Measurements from ENCODE around the gene TEX51.

The TEX51 gene

DNA sequence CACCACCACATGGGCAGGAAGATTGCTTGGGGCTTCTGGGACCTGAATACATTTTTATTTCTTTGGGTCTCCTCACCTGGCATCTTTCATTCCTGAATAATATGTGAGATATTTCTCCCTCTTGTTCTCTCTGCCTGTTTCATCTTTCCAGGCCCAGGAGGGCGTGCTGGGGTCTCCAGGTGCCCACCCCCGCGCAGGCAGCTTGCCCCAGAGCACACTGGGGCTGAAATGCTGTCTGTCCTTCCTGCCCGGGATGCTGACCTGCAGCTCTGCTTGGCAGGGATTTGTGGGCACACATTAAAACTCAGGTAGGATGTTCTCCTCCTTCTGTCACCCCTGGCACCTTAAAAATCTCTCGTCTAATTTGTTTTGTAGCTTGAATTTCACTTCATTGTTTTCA lies 39.7 kb upstream of the TEX51 start:
- no peak overlapping the region for H2AK5ac ChIP-seq (ENCODE audit: low read length)
- H3K79me2 ChIP-seq (ENCODE audit: control insufficient read depth, insufficient read depth, low read length, poor library complexity): no peaks in the 10 kb centered on the region
- H3K79me1 ChIP-seq (ENCODE audit: low read length): no peaks in the 10 kb centered on the region
- H3K4ac ChIP-seq (ENCODE audit: low read depth, low read length): no peak overlapping the region
- H2BK12ac ChIP-seq (ENCODE audit: low read length): no peak overlapping the region
- no peak overlapping the region for H3K4me3 ChIP-seq (ENCODE audit: low read depth, low read length)
- H4K8ac ChIP-seq (ENCODE audit: low read depth, low read length): no peak overlapping the region
- no peaks in the 10 kb centered on the region for H3K4me1 ChIP-seq (ENCODE audit: control insufficient read depth in 1 of 2, insufficient read depth in 2 of 2, low read length in 2 of 2)
- no peaks in the 10 kb centered on the region for H3K36me3 ChIP-seq (ENCODE audit: control insufficient read depth in 1 of 2, insufficient read depth in 2 of 2, low read length in 2 of 2)
- no peak overlapping the region for H3K9ac ChIP-seq (ENCODE audit: low read length)
- H4K91ac ChIP-seq (ENCODE audit: low read depth, low read length): no peak overlapping the region
- no peak for DNase-seq
- no peak overlapping the region for H2BK120ac ChIP-seq (ENCODE audit: insufficient read depth, low read length, poor library complexity)
- no peak overlapping the region for H4K12ac ChIP-seq (ENCODE audit: low read depth, low read length)
- no peak overlapping the region for H3K27ac ChIP-seq (ENCODE audit: low read depth, low read length)
- H2BK5ac ChIP-seq (ENCODE audit: low read depth, low read length, poor library complexity): no peak overlapping the region
- no peak overlapping the region for H3K14ac ChIP-seq (ENCODE audit: low read length)
- no peak overlapping the region for H2AFZ ChIP-seq (ENCODE audit: insufficient read depth, low read length, poor library complexity)
- H3K23ac ChIP-seq (ENCODE audit: low read length): no peak overlapping the region
- no peak overlapping the region for H3K18ac ChIP-seq (ENCODE audit: low read length)
- H3K27me3 ChIP-seq (ENCODE audit: insufficient read depth, low read length): no peaks in the 10 kb centered on the region
- no peaks in the 10 kb centered on the region for H3K9me3 ChIP-seq (ENCODE audit: insufficient read depth, low read depth, low read length)
- H3K4me2 ChIP-seq (ENCODE audit: low read length): no peak overlapping the region
- no CpG with 5 or more reads among the region's 5 CpGs for WGBS (ENCODE audit: extremely low coverage, insufficient coverage, insufficient read length)

DNA sequence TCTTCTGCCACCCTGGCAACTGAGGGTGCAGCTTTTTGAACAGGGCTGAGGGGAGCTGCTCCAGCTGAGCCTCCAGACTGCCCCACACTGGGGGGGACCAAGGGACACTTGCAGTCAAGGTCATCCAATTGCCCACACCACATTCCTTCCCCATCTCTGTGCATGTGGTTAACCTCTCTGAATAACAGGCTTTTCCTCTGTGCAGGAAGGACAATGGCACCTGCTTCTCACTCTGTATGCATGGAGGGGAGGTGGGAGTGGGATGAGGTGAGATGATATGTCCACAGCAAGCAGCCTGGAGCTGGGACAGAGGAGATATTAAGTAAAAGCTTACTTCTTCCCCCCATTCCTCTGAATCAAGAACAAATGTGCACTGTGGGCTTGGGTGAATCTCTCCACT lies 39.1 kb upstream of the TEX51 start:
- H3K18ac ChIP-seq (ENCODE audit: low read length): no peak overlapping the region
- no peak overlapping the region for H3K9ac ChIP-seq (ENCODE audit: low read length)
- H3K27me3 ChIP-seq (ENCODE audit: insufficient read depth, low read length): no peaks in the 10 kb centered on the region
- no peak overlapping the region for H3K4me3 ChIP-seq (ENCODE audit: low read depth, low read length)
- no peak overlapping the region for H2BK120ac ChIP-seq (ENCODE audit: insufficient read depth, low read length, poor library complexity)
- H3K36me3 ChIP-seq (ENCODE audit: control insufficient read depth in 1 of 2, insufficient read depth in 2 of 2, low read length in 2 of 2): no peaks in the 10 kb centered on the region
- no peak overlapping the region for H3K23ac ChIP-seq (ENCODE audit: low read length)
- H4K8ac ChIP-seq (ENCODE audit: low read depth, low read length): no peak overlapping the region
- H2AK5ac ChIP-seq (ENCODE audit: low read length): no peak overlapping the region
- no peaks in the 10 kb centered on the region for H3K79me2 ChIP-seq (ENCODE audit: control insufficient read depth, insufficient read depth, low read length, poor library complexity)
- no peak overlapping the region for H2AFZ ChIP-seq (ENCODE audit: insufficient read depth, low read length, poor library complexity)
- no peak for DNase-seq
- H3K4ac ChIP-seq (ENCODE audit: low read depth, low read length): no peak overlapping the region
- no peak overlapping the region for H4K91ac ChIP-seq (ENCODE audit: low read depth, low read length)
- H3K14ac ChIP-seq (ENCODE audit: low read length): no peak overlapping the region
- no peak overlapping the region for H4K12ac ChIP-seq (ENCODE audit: low read depth, low read length)
- H2BK5ac ChIP-seq (ENCODE audit: low read depth, low read length, poor library complexity): no peak overlapping the region
- H3K4me2 ChIP-seq (ENCODE audit: low read length): no peak overlapping the region
- no peak overlapping the region for H2BK12ac ChIP-seq (ENCODE audit: low read length)
- no peaks in the 10 kb centered on the region for H3K9me3 ChIP-seq (ENCODE audit: insufficient read depth, low read depth, low read length)
- no peaks in the 10 kb centered on the region for H3K4me1 ChIP-seq (ENCODE audit: control insufficient read depth in 1 of 2, insufficient read depth in 2 of 2, low read length in 2 of 2)
- H3K79me1 ChIP-seq (ENCODE audit: low read length): no peaks in the 10 kb centered on the region
- H3K27ac ChIP-seq (ENCODE audit: low read depth, low read length): no peak overlapping the region

DNA sequence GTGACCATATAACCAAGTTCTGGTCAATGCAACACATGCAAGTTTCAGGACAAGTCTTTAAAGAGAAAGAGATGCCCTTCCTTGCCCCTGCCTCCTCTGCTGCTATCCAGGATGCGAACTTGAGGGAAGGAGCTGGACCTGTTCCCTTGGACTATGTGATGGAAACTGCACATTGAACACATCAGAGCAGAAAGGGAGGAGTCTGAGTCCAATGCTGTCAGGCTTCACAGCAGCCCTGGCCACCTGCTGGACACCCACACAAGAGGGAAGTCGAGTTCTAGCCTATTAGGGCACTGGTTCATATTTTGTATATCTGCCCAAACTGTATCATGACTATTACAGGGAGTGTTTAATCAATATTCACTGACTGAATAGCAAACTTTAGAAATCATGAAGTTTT lies 38.3 kb upstream of the TEX51 start:
- no peak overlapping the region for H4K8ac ChIP-seq (ENCODE audit: low read depth, low read length)
- DNase-seq: no peak
- WGBS (ENCODE audit: extremely low coverage, insufficient coverage, insufficient read length): no CpG with 5 or more reads among the region's 2 CpGs

DNA sequence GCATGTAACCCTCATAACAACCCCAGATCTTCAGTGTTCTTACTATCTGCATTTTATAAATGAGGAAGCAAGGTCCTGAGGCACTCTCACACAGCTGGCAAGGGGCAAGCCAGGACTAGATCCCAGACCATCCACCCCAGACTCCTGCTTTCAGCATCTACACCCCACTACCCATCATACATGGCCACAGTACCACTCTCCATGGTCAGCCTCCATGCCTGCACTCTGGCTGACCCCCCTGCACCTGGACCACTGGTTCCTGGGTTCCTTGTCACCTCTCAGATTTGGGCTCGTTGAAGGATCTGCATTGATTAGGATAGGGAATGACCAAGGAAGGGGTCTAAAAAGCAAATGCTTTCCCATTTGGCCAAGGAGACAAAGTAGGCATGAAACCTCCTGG lies 36.0 kb upstream of the TEX51 start:
- H3K4me3 ChIP-seq (ENCODE audit: low read depth, low read length): no peak overlapping the region
- H3K4ac ChIP-seq (ENCODE audit: low read depth, low read length): no peak overlapping the region
- no peak overlapping the region for H3K18ac ChIP-seq (ENCODE audit: low read length)
- no peak overlapping the region for H3K27ac ChIP-seq (ENCODE audit: low read depth, low read length)
- no CpG with 5 or more reads among the region's 1 CpG for WGBS (ENCODE audit: extremely low coverage, insufficient coverage, insufficient read length)
- no peak overlapping the region for H2BK120ac ChIP-seq (ENCODE audit: insufficient read depth, low read length, poor library complexity)
- H3K9ac ChIP-seq (ENCODE audit: low read length): no peak overlapping the region
- H3K4me2 ChIP-seq (ENCODE audit: low read length): no peak overlapping the region
- H3K9me3 ChIP-seq (ENCODE audit: insufficient read depth, low read depth, low read length): no peaks in the 10 kb centered on the region
- no peaks in the 10 kb centered on the region for H3K79me1 ChIP-seq (ENCODE audit: low read length)
- no peak overlapping the region for H4K8ac ChIP-seq (ENCODE audit: low read depth, low read length)
- H2BK5ac ChIP-seq (ENCODE audit: low read depth, low read length, poor library complexity): no peak overlapping the region
- H2AK5ac ChIP-seq (ENCODE audit: low read length): no peak overlapping the region
- no peaks in the 10 kb centered on the region for H3K27me3 ChIP-seq (ENCODE audit: insufficient read depth, low read length)
- H3K23ac ChIP-seq (ENCODE audit: low read length): no peak overlapping the region
- no peaks in the 10 kb centered on the region for H3K79me2 ChIP-seq (ENCODE audit: control insufficient read depth, insufficient read depth, low read length, poor library complexity)
- H2AFZ ChIP-seq (ENCODE audit: insufficient read depth, low read length, poor library complexity): no peak overlapping the region
- H3K14ac ChIP-seq (ENCODE audit: low read length): no peak overlapping the region
- no peaks in the 10 kb centered on the region for H3K4me1 ChIP-seq (ENCODE audit: control insufficient read depth in 1 of 2, insufficient read depth in 2 of 2, low read length in 2 of 2)
- DNase-seq: no peak
- H4K12ac ChIP-seq (ENCODE audit: low read depth, low read length): no peak overlapping the region
- no peak overlapping the region for H2BK12ac ChIP-seq (ENCODE audit: low read length)
- H4K91ac ChIP-seq (ENCODE audit: low read depth, low read length): no peak overlapping the region
- H3K36me3 ChIP-seq (ENCODE audit: control insufficient read depth in 1 of 2, insufficient read depth in 2 of 2, low read length in 2 of 2): no peaks in the 10 kb centered on the region

More for the DNA sequence above, 38.3 kb upstream of the TEX51 start:
- Histone ChIP-seq H4K12ac (ENCODE audit: low read depth, low read length) (no peak overlapping the region), H2BK120ac (ENCODE audit: insufficient read depth, low read length, poor library complexity) (no peak overlapping the region), H3K18ac (ENCODE audit: low read length) (no peak overlapping the region), H2BK5ac (ENCODE audit: low read depth, low read length, poor library complexity) (no peak overlapping the region), H3K27ac (ENCODE audit: low read depth, low read length) (no peak overlapping the region), H4K91ac (ENCODE audit: low read depth, low read length) (no peak overlapping the region), H3K14ac (ENCODE audit: low read length) (no peak overlapping the region), H3K4me2 (ENCODE audit: low read length) (no peak overlapping the region), H3K23ac (ENCODE audit: low read length) (no peak overlapping the region), H3K9ac (ENCODE audit: low read length) (no peak overlapping the region), H3K79me1 (ENCODE audit: low read length) (no peaks in the 10 kb centered on the region), H3K79me2 (ENCODE audit: control insufficient read depth, insufficient read depth, low read length, poor library complexity) (no peaks in the 10 kb centered on the region), H3K36me3 (ENCODE audit: control insufficient read depth in 1 of 2, insufficient read depth in 2 of 2, low read length in 2 of 2) (no peaks in the 10 kb centered on the region), H3K4me3 (ENCODE audit: low read depth, low read length) (no peak overlapping the region), H2BK12ac (ENCODE audit: low read length) (no peak overlapping the region), H3K4me1 (ENCODE audit: control insufficient read depth in 1 of 2, insufficient read depth in 2 of 2, low read length in 2 of 2) (no peaks in the 10 kb centered on the region), H2AK5ac (ENCODE audit: low read length) (no peak overlapping the region), H3K4ac (ENCODE audit: low read depth, low read length) (no peak overlapping the region), H3K9me3 (ENCODE audit: insufficient read depth, low read depth, low read length) (no peaks in the 10 kb centered on the region), H3K27me3 (ENCODE audit: insufficient read depth, low read length) (no peaks in the 10 kb centered on the region), H2AFZ (ENCODE audit: insufficient read depth, low read length, poor library complexity) (no peak overlapping the region)
